Mononuclear cell (primary cell): ENCODE data around the gene SLC49A3. TPM values are rescaled to one million over a fixed set of nuclear protein-coding genes. Genes with fewer than 3 reads are reported as not detected.
"Not testable (repeated sequence)": the region's sequence is repeated elsewhere in the genome, so short reads cannot be mapped to it uniquely, and the experiment has no call there.

Experiments used
- H3K27me3 ChIP-seq: 2 replicates; pipeline ENCODE4 v1.6.0; 2011; ENCODE audit warnings: low read length, control low read depth; ENCODE audit not compliant: insufficient read depth
- H3K4me1 ChIP-seq: 2 replicates; pipeline ENCODE4 v1.5.1; 2011; ENCODE audit warnings: mild to moderate bottlenecking, low read length, control low read depth; ENCODE audit not compliant: insufficient read depth
- H3K4me3 ChIP-seq: 2 replicates; pipeline ENCODE4 v1.5.1; 2011; ENCODE audit warnings: mild to moderate bottlenecking, low read length, moderate library complexity
- H3K9me3 ChIP-seq: 2 replicates; pipeline ENCODE4 v1.5.1; 2011; ENCODE audit warnings: low read depth, mild to moderate bottlenecking, control low read depth, low read length
- total RNA-seq: library from RNA; depleted of rRNA; stranded (reverse); fragments of >200 nt; gene quantifications from one replicate; pipeline ENCODE4 v1.2.3, GENCODE V29; 2012

SLC49A3 gene
- total RNA-seq, 1 donor, result 2.9 TPM

- Histone ChIP-seq H3K9me3 (no peaks in the 10 kb centered on the region), H3K4me1 (no peaks in the 10 kb centered on the region), H3K4me3 (no peak overlapping the region), H3K27me3 (no peaks in the 10 kb centered on the region)
Measured at GRCh38 chr4:651884-652642, 36.9 kb downstream of the SLC49A3 start.

DNA sequence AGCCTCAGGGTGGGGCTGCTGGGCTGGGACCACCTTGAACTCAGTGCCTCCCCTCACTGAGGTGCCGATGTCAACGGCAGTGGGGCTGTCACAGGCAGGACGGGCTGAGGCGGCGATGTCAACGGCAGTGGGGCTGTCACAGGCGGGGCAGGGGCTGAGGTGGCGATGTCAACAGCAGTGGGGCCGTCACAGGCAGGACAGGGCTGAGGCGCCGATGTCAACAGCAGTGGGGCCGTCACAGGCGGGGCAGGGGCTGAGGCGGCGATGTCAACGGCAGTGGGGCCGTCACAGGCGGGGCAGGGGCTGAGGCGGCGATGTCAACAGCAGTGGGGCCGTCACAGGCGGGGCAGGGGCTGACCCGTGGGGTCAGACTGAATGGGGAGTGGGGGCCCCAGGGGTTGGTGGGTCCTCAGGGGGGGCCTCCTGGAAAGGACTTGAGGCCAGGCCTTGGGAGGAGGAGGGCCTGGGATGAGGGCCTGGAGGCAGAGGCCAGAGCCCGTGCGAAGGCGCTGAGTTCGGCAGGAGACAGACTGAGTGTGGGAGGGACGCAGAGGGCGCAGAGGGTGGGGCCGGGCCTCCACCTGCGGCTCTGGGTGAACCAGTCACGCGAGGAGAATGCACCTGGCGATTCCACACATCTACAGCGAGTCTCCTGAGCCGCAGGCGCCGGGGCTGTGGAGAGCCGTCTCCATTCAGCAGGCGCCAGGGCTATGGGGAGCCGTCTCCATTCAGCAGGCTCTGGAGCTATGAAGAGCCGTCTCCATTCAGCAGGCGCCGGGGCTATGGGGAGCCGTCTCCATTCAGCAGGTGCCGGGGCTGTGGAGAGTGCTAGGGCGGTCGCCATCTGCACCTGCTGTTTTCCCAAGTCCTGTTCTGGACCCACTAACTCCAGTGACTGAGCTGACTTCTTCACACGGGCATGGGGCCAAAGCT, 37.7 kb downstream of the SLC49A3 start:
- H3K4me1 ChIP-seq, result no peaks in the 10 kb centered on the region
- H3K9me3 ChIP-seq, result no peaks in the 10 kb centered on the region
- no peak overlapping the region for H3K4me3 ChIP-seq
- H3K27me3 ChIP-seq, result no peaks in the 10 kb centered on the region

GRCh38 chr4:650461-650860, 38.5 kb downstream of the SLC49A3 start:
- no peak overlapping the region for H3K4me3 ChIP-seq
- H3K27me3 ChIP-seq, result no peaks in the 10 kb centered on the region
- no peaks in the 10 kb centered on the region for H3K9me3 ChIP-seq
- H3K4me1 ChIP-seq, result no peaks in the 10 kb centered on the region

DNA sequence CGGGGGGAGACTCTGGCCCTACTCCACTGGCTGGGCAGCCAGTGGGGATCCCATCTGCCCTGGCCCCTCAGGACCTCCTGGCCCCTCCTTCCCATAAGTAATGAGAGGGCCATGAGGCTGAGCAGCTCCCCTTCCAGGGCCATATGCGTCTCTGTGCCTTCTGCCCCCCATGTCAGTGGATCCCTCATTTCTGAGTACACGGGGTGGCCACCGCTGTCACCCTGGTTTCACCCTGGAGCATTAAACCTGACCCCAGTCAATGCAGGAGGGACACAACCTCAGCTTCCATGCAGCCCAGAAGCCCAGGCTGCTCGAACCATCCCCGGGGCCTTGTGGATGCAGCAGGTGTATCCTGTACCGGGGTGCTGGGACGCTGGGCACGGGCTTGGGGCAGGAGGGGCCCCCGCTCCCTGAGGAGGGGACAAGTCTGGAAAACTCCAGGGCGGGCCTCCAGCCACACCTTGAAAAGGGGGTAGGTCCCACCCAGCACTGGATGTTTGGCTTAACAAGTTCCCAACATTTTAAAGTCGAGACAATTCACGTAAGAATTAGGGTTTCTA, 39.1 kb downstream of the SLC49A3 start:
- Histone ChIP-seq H3K4me1 (no peaks in the 10 kb centered on the region), H3K27me3 (no peaks in the 10 kb centered on the region), H3K9me3 (no peaks in the 10 kb centered on the region), H3K4me3 (no peak overlapping the region)

- no peak overlapping the region for H3K4me3 ChIP-seq
- no peaks in the 10 kb centered on the region for H3K9me3 ChIP-seq
- H3K4me1 ChIP-seq, result no peaks in the 10 kb centered on the region
- no peaks in the 10 kb centered on the region for H3K27me3 ChIP-seq
Measured at GRCh38 chr4:649293-649625, 39.7 kb downstream of the SLC49A3 start.

- H3K4me1 ChIP-seq, result no peaks in the 10 kb centered on the region
- H3K27me3 ChIP-seq, result no peaks in the 10 kb centered on the region
- no peaks in the 10 kb centered on the region for H3K9me3 ChIP-seq
- no peak overlapping the region for H3K4me3 ChIP-seq
Measured at GRCh38 chr4:648579-649292, 40.2 kb downstream of the SLC49A3 start.

- no peaks in the 10 kb centered on the region for H3K4me1 ChIP-seq
- no peak overlapping the region for H3K4me3 ChIP-seq
- no peaks in the 10 kb centered on the region for H3K27me3 ChIP-seq
- H3K9me3 ChIP-seq, result no peaks in the 10 kb centered on the region
Measured at GRCh38 chr4:647481-647880, 41.5 kb downstream of the SLC49A3 start.

DNA sequence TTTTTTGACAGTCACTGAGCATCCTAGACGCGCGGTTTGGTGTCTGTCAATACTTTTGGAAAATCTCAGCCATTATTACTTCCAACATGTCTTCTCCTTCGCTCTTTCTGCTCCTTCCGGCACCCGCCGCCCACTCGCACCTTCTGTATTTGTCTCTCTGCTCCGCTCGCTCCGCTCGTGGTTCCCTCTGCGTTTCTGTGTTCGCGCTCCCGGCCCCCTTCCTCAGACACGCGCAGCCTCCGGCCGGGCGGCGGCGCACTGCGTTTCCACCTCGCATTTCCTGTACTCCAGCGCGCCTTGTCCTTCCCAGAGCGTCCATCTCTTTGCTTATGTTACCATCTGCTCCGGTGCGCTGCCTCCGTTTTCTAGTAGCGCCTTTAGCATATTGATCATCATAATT, 42.5 kb downstream of the SLC49A3 start:
- Histone ChIP-seq H3K9me3 (no peaks in the 10 kb centered on the region), H3K27me3 (no peaks in the 10 kb centered on the region), H3K4me3 (no peak overlapping the region), H3K4me1 (no peaks in the 10 kb centered on the region)

DNA sequence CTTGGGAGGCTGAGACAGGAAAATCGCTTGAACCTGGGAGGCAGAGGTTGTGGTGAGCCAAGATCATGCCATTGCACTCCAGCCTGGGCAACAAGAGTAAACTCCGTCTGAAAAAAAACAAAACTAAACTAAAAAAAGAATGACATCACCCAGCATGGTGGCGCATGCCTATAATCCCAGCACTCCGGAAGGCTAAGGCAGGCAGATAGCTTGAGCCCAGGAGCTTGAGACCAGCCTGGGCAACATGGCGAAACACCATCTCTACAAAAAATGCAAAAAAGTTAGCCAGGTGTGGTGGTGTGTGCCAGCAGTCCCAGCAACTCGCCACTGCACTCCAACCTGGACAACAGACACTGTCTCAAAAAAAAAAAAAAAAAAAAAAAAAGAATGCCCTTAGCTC, 46.6 kb downstream of the SLC49A3 start:
- H3K9me3 ChIP-seq, H3K4me3 ChIP-seq, H3K27me3 ChIP-seq, H3K4me1 ChIP-seq: not testable (repeated sequence)

GRCh38 chr4:637536-638280, 51.2 kb downstream of the SLC49A3 start:
- Histone ChIP-seq H3K4me3 (no peak overlapping the region), H3K9me3 (no peaks in the 10 kb centered on the region), H3K27me3 (no peaks in the 10 kb centered on the region), H3K4me1 (no peaks in the 10 kb centered on the region)

DNA sequence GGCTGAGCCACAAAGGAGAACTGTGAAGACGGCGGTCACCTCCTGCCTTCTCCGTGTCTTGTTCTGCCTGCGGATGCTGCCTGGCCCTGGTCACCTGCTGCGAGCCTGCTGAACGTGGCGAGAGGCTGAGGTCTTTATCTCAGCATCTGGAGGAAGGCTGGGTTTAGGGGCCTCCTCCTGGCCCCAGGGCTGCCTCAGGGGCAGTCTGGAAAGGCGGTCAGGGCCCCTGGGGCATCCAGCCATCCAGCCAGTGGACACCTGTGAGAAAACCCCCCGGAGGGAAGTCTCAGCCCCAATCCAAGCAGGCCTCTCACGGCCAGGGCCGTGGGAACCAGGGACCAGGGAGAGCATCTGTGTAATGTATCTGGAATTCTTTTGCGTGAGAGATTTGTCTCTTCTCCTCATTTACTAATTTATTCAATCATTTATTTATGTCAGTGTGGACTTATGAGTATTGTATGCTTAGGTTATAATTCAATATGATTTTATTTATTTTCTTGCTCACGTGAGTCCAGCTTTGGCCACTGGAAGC, 52.3 kb downstream of the SLC49A3 start:
- H3K4me3 ChIP-seq, result no peak overlapping the region
- no peaks in the 10 kb centered on the region for H3K9me3 ChIP-seq
- no peaks in the 10 kb centered on the region for H3K4me1 ChIP-seq
- H3K27me3 ChIP-seq, result no peaks in the 10 kb centered on the region

DNA sequence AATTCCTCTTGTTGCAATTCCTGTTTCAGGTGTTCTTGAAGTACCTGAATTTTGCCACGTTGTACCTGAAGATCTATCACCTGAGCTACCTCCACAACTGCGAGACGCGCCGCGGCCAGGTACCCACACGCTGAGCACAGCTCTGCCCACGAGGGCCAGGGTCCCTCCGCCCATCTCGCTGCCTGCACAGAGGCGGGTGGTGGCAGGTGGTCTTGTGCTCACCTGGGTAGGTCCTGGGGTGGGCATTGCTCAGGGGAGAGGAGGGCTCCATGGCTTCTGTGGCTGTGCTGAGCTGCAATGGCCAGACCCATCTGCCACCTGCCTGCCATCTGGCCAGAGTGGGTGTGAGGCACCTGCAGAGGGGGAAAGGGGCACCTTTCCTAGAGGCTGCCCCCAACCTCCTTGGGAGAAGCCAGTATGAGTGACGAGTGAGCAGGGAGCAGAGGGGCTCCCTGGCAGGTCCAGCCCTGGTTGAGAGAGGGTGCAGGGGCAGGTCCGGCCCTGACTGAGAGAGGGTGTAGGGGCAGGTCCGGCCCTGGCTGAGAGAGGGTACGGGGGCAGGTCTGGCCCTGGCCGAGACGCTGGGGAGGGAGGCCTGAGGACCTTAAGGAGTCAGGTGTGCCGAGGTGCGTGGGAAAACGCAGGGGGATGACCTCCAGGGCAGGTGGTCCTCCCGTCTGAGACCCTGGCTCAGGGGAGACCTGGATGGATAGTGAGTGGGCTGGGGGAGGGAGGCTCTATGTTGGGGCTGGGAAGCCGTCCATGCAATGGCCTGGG, 52.9 kb downstream of the SLC49A3 start:
- H3K4me1 ChIP-seq, result no peaks in the 10 kb centered on the region
- no peaks in the 10 kb centered on the region for H3K27me3 ChIP-seq
- H3K9me3 ChIP-seq, result no peaks in the 10 kb centered on the region
- H3K4me3 ChIP-seq, result no peak overlapping the region

- not testable (repeated sequence) for H3K27me3 ChIP-seq, H3K4me3 ChIP-seq, H3K4me1 ChIP-seq, H3K9me3 ChIP-seq
Measured at GRCh38 chr4:635066-635835, 53.7 kb downstream of the SLC49A3 start.
